HG03025 (cell line): ENCODE data around the gene ACBD3.

ENCODE experiments used
- ATAC-seq: cut with Tn5 transposase; IDR thresholded peaks from one replicate; pipeline ENCODE4 v1.9.1; 2021; ENCODE audit warnings: mild to moderate bottlenecking, moderate library complexity; ENCODE audit not compliant: unreplicated experiment, low FRiP score

Gene ACBD3

GRCh38 chr1:226135059-226135651 is 51.4 kb downstream of the ACBD3 start:
- ATAC-seq: no peak

GRCh38 chr1:226134170-226135058 is 52.1 kb downstream of the ACBD3 start:
- ATAC-seq: no peak

- no peak for ATAC-seq
These were observed 52.9 kb downstream of the ACBD3 start for GRCh38 chr1:226133504-226134123.

- no peak for ATAC-seq
These were observed 53.6 kb downstream of the ACBD3 start for GRCh38 chr1:226132728-226133503.

GRCh38 chr1:226131639-226132038 is 54.9 kb downstream of the ACBD3 start:
- ATAC-seq: no peak

GRCh38 chr1:226129230-226129629 is 57.3 kb downstream of the ACBD3 start:
- ATAC-seq: no peak

- ATAC-seq: no peak
These were observed 58.0 kb downstream of the ACBD3 start for GRCh38 chr1:226128487-226129075.

GRCh38 chr1:226126824-226127569 is 59.5 kb downstream of the ACBD3 start:
- no peak for ATAC-seq

- no peak for ATAC-seq
These were observed 60.7 kb downstream of the ACBD3 start for GRCh38 chr1:226125831-226126230.

- no peak for ATAC-seq
These were observed 61.4 kb downstream of the ACBD3 start for GRCh38 chr1:226125097-226125630.

GRCh38 chr1:226123591-226124471 is 62.7 kb downstream of the ACBD3 start:
- no peak for ATAC-seq

- no peak for ATAC-seq
These were observed 63.4 kb downstream of the ACBD3 start for GRCh38 chr1:226123212-226123560.

GRCh38 chr1:226121587-226122400 is 64.7 kb downstream of the ACBD3 start:
- peak; percentile 47 for ATAC-seq

- ATAC-seq: no peak
These were observed 65.4 kb downstream of the ACBD3 start for GRCh38 chr1:226121049-226121586.

- no peak for ATAC-seq
These were observed 66.1 kb downstream of the ACBD3 start for GRCh38 chr1:226120398-226120797.

GRCh38 chr1:226119169-226119568 is 67.4 kb downstream of the ACBD3 start:
- ATAC-seq: no peak

- no peak for ATAC-seq
These were observed 68.2 kb downstream of the ACBD3 start for GRCh38 chr1:226118357-226118756.
